Activated CD4-positive, alpha-beta T cell treated with anti-CD3 and anti-CD28 coated beads, Interleukin-2, Interleukin-6, amounts not matched to agents 100 ng/mL and 50 ng/mL, durations not matched to agents 16 hours and 8 hours (primary cell): ENCODE data around the gene ATG7.

Source experiments
- DNase-seq: peaks from one replicate; pipeline ENCODE4 v3.0.0-alpha.2; 2020

The ATG7 gene

GRCh38 chr3:11602239-11602840 lies 330.1 kb downstream of the ATG7 start:
- DNase-seq: no peak

- DNase-seq: no peak
These were observed 330.8 kb downstream of the ATG7 start for GRCh38 chr3:11602886-11603527.

- DNase-seq: no peak
These were observed 331.4 kb downstream of the ATG7 start for GRCh38 chr3:11603628-11604027.

GRCh38 chr3:11604139-11604892 lies 332.1 kb downstream of the ATG7 start:
- DNase-seq: no peak

GRCh38 chr3:11605398-11605797 lies 333.2 kb downstream of the ATG7 start:
- no peak for DNase-seq

GRCh38 chr3:11606090-11606784 lies 334.0 kb downstream of the ATG7 start:
- DNase-seq: no peak

GRCh38 chr3:11606865-11607440 lies 334.8 kb downstream of the ATG7 start:
- no peak for DNase-seq
